ENCODE results near the gene RHOBTB3.

DNA sequence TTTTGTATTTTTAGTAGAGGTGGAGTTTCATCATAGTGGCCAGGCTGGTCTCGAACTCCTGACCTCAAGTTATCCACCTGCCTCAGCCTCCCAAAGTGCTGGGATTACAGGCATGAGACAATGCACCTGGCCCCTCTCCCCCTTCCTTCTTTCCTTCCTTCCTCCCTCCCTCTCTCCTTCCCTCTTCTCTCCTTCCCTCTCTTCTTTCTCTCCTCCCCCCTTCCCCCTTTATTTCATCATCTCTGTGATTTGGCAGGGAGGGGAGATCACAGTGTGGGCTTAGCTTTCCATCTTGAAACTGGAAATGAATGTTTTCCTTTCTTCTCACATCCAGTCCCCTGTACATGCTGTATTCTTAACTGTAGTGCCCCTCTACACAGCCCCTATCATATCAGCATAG lies 12.7 kb downstream of the RHOBTB3 start:
- TF ChIP-seq POLR2AphosphoS5 (IDR thresholded peaks at IDR 0.05; ENCODE audit: low read length) = no peak
- TF ChIP-seq, protein P1, sequence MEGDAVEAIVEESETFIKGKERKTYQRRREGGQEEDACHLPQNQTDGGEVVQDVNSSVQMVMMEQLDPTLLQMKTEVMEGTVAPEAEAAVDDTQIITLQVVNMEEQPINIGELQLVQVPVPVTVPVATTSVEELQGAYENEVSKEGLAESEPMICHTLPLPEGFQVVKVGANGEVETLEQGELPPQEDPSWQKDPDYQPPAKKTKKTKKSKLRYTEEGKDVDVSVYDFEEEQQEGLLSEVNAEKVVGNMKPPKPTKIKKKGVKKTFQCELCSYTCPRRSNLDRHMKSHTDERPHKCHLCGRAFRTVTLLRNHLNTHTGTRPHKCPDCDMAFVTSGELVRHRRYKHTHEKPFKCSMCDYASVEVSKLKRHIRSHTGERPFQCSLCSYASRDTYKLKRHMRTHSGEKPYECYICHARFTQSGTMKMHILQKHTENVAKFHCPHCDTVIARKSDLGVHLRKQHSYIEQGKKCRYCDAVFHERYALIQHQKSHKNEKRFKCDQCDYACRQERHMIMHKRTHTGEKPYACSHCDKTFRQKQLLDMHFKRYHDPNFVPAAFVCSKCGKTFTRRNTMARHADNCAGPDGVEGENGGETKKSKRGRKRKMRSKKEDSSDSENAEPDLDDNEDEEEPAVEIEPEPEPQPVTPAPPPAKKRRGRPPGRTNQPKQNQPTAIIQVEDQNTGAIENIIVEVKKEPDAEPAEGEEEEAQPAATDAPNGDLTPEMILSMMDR (IDR thresholded peaks at IDR 0.05 in 2 of 3, conservative IDR thresholded peaks at IDR 0.05 in 1 of 3; ENCODE audit: control insufficient read depth in 2 of 3, extremely low read depth in 1 of 3, insufficient read depth in 1 of 3, low read depth in 3 of 3, low read length in 3 of 3) = no peak
- TF ChIP-seq, protein P2, sequence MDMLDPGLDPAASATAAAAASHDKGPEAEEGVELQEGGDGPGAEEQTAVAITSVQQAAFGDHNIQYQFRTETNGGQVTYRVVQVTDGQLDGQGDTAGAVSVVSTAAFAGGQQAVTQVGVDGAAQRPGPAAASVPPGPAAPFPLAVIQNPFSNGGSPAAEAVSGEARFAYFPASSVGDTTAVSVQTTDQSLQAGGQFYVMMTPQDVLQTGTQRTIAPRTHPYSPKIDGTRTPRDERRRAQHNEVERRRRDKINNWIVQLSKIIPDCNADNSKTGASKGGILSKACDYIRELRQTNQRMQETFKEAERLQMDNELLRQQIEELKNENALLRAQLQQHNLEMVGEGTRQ (IDR thresholded peaks at IDR 0.05; ENCODE audit: borderline replicate concordance, low read depth, low read length) = no peak
